Mucosa of stomach (tissue), 1 donor: ENCODE data around the gene LCOR.
A peak's percentile ranks its signal among the peaks of the same experiment; 100 is the strongest.
"Not testable (repeated sequence)": the region's sequence is repeated elsewhere in the genome, so short reads cannot be mapped to it uniquely, and the experiment has no call there.

ENCODE experiments used
- H3K27me3 ChIP-seq: one replicate; pipeline ENCODE4 v1.7.0; 2013; ENCODE audit warnings: mild to moderate bottlenecking, low read length; ENCODE audit not compliant: control insufficient read depth, insufficient read depth
- H3K36me3 ChIP-seq: one replicate; pipeline ENCODE4 v1.7.0; 2013; ENCODE audit warnings: low read length; ENCODE audit not compliant: control insufficient read depth, insufficient read depth
- H3K4me1 ChIP-seq: one replicate; pipeline ENCODE4 v1.7.0; 2013; ENCODE audit warnings: mild to moderate bottlenecking, low read length; ENCODE audit not compliant: control insufficient read depth, insufficient read depth
- H3K4me3 ChIP-seq: one replicate; pipeline ENCODE4 v1.7.0; 2013; ENCODE audit warnings: low read length
- H3K9ac ChIP-seq: one replicate; pipeline ENCODE4 v1.7.0; 2013; ENCODE audit warnings: mild to moderate bottlenecking, low read length, moderate library complexity
- H3K9me3 ChIP-seq: one replicate; pipeline ENCODE4 v1.7.0; 2013; ENCODE audit warnings: mild to moderate bottlenecking, low read length, moderate library complexity; ENCODE audit not compliant: control insufficient read depth
- donor health status: Pancreatic carcinoma.

LCOR gene

DNA sequence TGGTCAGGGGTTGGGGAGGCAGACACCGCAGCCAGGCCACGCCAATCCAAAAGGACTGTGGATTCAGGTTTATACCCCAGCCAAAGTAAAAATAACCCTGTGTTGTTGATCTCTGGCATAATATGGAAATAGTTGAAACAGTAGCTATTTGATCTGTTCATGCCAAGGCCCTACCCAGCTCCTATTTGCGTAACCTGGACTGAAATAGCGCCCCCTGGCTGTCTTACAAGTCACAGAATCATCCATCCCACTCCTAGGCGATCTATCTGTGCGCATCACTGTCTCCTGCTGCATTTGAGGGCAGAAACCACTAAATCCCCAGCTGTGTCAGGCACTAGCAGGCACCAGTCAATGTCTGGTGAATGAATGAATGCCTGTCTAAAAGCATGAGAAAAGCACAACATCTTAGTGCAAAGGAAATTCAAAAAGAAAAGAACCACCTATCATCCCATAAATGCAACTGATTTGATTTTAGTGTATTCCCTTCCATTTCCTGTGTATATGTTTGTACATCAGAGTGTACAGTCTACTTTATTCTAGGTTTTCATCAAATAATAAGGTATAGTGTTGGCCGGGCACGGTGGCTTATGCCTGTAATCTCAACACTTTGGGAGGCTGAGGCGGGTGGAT is 193.6 kb downstream of the LCOR start:
- peaks cover 9% of the 10 kb centered on the region for H3K4me1 ChIP-seq
- H3K9me3 ChIP-seq = no peaks in the 10 kb centered on the region
- H3K4me3 ChIP-seq = no peak overlapping the region
- H3K27me3 ChIP-seq = peaks cover 3% of the 10 kb centered on the region
- no peaks in the 10 kb centered on the region for H3K36me3 ChIP-seq
- H3K9ac ChIP-seq = no peak overlapping the region

DNA sequence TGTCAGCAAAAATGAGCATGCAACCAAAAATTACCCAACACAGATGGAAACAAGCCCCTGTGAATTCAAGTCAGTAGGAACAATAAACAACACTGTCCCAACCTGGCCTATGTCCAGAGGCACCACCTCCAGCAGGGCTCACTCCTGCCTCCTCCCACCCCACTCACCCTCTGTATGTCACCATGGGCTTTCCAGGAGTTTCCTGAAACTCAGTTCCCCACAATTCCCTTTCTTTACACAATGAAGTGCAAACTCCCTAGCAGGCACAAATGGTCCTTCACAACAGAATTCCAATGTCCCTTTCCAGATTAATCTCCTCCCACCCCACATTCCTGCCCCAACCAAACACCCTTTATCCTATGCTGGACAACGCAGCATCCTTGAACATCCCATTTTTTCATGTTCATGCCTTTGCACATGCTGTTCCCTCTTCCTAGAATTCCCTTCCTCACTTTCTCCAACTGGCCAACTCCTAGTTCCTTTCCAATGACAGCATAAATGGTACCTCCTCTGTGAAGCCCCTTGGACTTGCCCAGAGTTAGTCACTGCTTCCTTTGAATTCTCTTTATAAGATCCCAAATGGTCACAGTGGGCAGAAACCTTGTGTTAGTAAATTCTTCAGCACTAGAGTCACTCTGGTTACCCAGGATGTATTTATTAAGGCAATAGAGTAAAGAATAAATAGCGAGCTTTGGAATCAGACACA is 196.2 kb downstream of the LCOR start:
- H3K9me3 ChIP-seq = no peaks in the 10 kb centered on the region

DNA sequence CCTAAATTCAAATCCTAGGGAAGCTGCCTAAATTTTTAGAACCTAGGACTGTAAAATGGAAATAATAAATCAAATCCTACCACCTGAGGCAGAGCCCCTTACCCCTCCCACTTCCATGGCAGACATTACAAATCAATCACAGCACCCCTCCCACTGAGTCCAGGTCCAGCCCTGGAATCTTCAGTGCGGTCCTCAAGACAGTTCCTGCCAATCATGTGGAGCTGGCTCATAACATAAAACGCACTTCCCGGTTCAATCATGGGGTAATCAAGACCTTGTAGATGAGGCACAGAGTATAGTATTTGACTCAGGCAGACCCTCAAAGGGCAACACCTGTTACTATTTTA is 196.7 kb downstream of the LCOR start:
- Histone ChIP-seq H3K4me1 (peaks cover 9% of the 10 kb centered on the region), H3K27me3 (peaks cover 3% of the 10 kb centered on the region), H3K4me3 (no peak overlapping the region), H3K36me3 (no peaks in the 10 kb centered on the region), H3K9me3 (no peaks in the 10 kb centered on the region), H3K9ac (no peak overlapping the region)

More for the DNA sequence above, 196.2 kb downstream of the LCOR start:
- H3K4me3 ChIP-seq = no peak overlapping the region
- no peak overlapping the region for H3K9ac ChIP-seq
- peaks cover 3% of the 10 kb centered on the region for H3K27me3 ChIP-seq
- H3K4me1 ChIP-seq = peaks cover 9% of the 10 kb centered on the region
- no peaks in the 10 kb centered on the region for H3K36me3 ChIP-seq

DNA sequence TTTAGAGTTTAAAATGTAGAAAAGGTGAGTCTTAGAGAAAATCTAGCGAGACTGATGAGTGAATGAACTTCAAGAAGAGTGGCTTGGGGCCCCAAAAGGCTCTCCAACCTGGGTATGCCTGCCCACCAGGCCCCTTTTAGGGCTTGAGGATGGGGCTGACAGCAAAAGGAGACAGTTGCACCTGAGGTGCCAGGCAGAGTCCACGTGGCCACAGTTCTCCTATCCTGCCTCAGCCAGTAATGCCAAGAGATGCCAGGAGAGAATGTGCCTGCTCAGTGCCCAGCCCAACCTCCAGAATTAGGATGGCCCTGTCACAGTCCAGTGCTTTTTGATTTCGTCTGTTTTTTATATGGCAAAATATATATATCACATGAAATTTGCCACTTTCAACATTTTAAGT is 197.2 kb downstream of the LCOR start:
- H3K27me3 ChIP-seq = peaks cover 3% of the 10 kb centered on the region
- no peak overlapping the region for H3K4me3 ChIP-seq
- no peaks in the 10 kb centered on the region for H3K9me3 ChIP-seq
- H3K9ac ChIP-seq = no peak overlapping the region
- H3K4me1 ChIP-seq = peaks cover 4% of the 10 kb centered on the region
- no peaks in the 10 kb centered on the region for H3K36me3 ChIP-seq

DNA sequence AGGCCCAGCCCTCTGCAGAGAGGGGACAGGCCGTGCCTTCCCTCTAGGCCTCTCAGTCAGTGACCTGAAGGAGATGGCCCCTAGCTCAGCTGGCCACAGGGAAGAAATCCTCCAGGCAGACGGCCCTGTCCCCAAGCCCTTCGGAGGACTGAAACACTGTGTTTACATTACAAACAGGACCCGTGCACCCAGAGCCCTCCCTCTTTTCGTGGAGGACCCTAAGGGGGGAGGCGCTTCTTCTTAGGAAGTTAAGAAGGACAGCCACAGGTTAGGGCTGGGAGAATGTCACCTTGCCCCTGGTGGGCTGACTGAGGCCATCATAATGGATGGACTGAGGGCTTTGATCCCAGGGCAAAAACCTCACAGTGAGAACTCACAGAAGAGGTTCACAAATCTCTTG is 198.8 kb downstream of the LCOR start:
- Histone ChIP-seq H3K4me3 (no peak overlapping the region), H3K36me3 (no peaks in the 10 kb centered on the region), H3K4me1 (no peaks in the 10 kb centered on the region), H3K27me3 (peaks cover 3% of the 10 kb centered on the region), H3K9me3 (no peaks in the 10 kb centered on the region), H3K9ac (no peak overlapping the region)

DNA sequence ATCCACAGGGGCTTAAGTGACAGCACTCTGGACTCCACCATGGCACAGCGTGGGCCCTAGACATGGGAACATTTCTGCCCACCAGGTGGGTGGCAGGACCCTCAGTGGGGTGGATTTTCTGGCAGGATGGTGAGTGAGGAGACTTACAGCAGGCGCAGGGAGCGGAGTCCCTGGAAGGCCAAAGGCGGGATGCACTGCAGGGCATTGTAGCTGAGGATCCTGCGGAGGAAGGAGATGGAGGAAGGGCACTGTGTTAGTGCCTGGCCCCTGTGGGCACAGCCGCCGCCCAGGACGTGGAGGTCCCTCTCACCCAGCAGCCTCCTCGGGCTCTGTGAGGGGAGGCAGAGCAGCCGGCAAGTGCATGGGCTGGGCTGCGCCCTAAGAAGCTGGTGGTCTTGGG is 199.4 kb downstream of the LCOR start:
- Histone ChIP-seq H3K9me3 (no peaks in the 10 kb centered on the region), H3K36me3 (no peaks in the 10 kb centered on the region)

DNA sequence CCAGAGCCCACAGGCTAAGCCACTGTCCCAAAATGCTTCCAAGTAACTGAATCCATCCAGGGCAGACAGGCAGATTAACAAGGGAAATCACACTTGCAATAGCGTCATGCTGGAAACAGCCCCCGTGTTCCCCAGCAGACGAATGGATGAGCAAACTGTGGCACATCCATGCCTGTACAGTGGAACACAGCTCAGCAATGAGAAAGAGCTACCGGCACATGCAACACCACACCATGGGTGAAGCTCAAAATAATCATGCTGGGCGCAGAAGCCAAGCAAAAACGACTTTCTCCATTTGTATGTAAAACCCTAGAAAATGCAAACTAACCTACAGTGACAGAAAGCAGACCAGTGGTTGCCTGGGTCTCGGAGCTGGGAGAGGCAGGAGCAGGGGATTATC is 200.5 kb downstream of the LCOR start:
- Histone ChIP-seq H3K27me3 (peaks cover 3% of the 10 kb centered on the region), H3K9me3 (no peaks in the 10 kb centered on the region), H3K4me1 (peaks cover 2% of the 10 kb centered on the region), H3K4me3 (no peak overlapping the region), H3K36me3 (no peaks in the 10 kb centered on the region), H3K9ac (no peak overlapping the region)

More for the DNA sequence above, 199.4 kb downstream of the LCOR start:
- H3K4me1 ChIP-seq = no peaks in the 10 kb centered on the region
- peaks cover 3% of the 10 kb centered on the region for H3K27me3 ChIP-seq
- no peak overlapping the region for H3K9ac ChIP-seq
- H3K4me3 ChIP-seq = no peak overlapping the region

DNA sequence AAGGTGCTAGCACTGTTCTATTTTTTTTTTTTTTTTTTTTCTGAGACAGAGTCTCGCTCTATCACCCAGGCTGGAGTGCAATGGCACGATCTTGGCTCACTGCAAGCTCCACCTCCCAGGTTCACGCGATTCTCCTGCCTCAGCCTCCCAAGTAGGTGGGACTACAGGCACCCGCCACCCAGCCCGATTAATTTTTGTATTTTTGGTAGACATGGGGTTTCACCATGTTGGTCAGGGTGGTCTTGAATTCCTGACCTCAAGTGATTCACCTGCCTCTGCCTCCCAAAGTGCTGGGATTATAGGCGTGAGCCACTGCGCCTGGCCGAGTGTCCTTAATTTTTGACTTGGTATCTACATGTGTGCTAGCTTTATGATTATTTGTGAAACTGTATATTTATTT is 201.7 kb downstream of the LCOR start:
- not testable (repeated sequence) for H3K9me3 ChIP-seq

GRCh38 chr10:97034301-97034700 is 202.2 kb downstream of the LCOR start:
- Histone ChIP-seq H3K36me3 (no peaks in the 10 kb centered on the region), H3K4me1 (peaks cover 7% of the 10 kb centered on the region), H3K4me3 (no peak overlapping the region), H3K9ac (no peak overlapping the region), H3K9me3 (no peaks in the 10 kb centered on the region), H3K27me3 (peaks cover 3% of the 10 kb centered on the region)

More for the DNA sequence above, 201.7 kb downstream of the LCOR start:
- not testable (repeated sequence) for H3K4me1 ChIP-seq, H3K36me3 ChIP-seq, H3K9ac ChIP-seq, H3K4me3 ChIP-seq, H3K27me3 ChIP-seq

- H3K4me3 ChIP-seq = no peak overlapping the region
- peaks cover 7% of the 10 kb centered on the region for H3K4me1 ChIP-seq
- no peaks in the 10 kb centered on the region for H3K36me3 ChIP-seq
- H3K27me3 ChIP-seq = peaks cover 3% of the 10 kb centered on the region
- no peaks in the 10 kb centered on the region for H3K9me3 ChIP-seq
- no peak overlapping the region for H3K9ac ChIP-seq
Measured at GRCh38 chr10:97034958-97035769, 203.1 kb downstream of the LCOR start.

GRCh38 chr10:97037365-97038361 is 205.6 kb downstream of the LCOR start:
- H3K27me3 ChIP-seq = no peaks in the 10 kb centered on the region
- H3K4me1 ChIP-seq = peaks cover 7% of the 10 kb centered on the region
- no peak overlapping the region for H3K9ac ChIP-seq
- no peaks in the 10 kb centered on the region for H3K9me3 ChIP-seq
- H3K36me3 ChIP-seq = no peaks in the 10 kb centered on the region
- H3K4me3 ChIP-seq = peak overlapping the region; percentile 31
